ENCODE results near the gene HLA-DQA2. TPM values are rescaled to one million over a fixed set of nuclear protein-coding genes. Genes with fewer than 3 reads are reported as not detected.
"Not testable (repeated sequence)": the region's sequence is repeated elsewhere in the genome, so short reads cannot be mapped to it uniquely, and the experiment has no call there.

HLA-DQA2 gene
- total and polyA plus RNA-seq, 2 of the 4 experiments (the other 2 are of a cell fraction) = not detected

DNA sequence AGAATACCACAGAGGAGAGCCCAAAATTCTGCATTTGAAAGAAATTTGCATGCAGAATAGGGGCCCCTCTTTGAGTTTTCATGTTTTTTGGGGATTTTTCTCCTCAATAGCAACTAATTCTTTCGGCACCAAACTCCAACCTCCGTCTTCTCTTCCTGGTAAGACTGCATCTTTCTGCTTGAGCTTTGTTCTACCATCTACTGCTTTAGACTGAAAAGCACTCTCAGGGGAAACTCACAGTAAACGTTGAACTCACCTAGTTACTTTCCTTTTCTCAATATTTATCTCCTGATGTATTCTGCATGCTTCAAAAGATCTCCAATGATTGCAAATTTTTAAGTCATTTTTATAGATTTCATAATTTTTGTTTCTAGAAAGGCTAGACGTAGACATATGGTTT, 37.8 kb upstream of the HLA-DQA2 start:
- no peak overlapping the region for H3K4ac ChIP-seq (ENCODE audit: low read depth, low read length)
- POLR2A ChIA-PET (ENCODE audit: unreplicated experiment) = no interaction called here
- whole genome bisulfite sequencing, 2 experiments (ENCODE audit: extremely low coverage in 2 of 2, insufficient read length in 1 of 2) = no CpG with 5 or more reads among the region's 4 CpGs
- no peak for ATAC-seq (ENCODE audit: low read depth)
- in situ Hi-C loops (cut with MboI; ENCODE audit: low sequenced_read_pairs) (no loop called here), intact Hi-C loops (cut with micrococcal nuclease) (loop anchor here (5.0 to 10.0 kb wide), 3 partner anchors 84 to 271 kb away; no protein-coding TSS in a partner anchor), dilution Hi-C loops (cut with HindIII; ENCODE audit: low sequenced_read_pairs, unreplicated experiment) (no loop called here)
- no peak overlapping the region for H2BK20ac ChIP-seq (ENCODE audit: low read depth, low read length)
- BruUV-seq (replicated peaks) = no TSS peak
- no peak overlapping the region for H3K4me2 ChIP-seq (ENCODE audit: low read depth, low read length)
- H2BK15ac ChIP-seq (ENCODE audit: low read depth, low read length) = no peak overlapping the region
- no peaks in the 10 kb centered on the region for H4K20me1 ChIP-seq (ENCODE audit: insufficient read depth, low read length)
- no peak overlapping the region for H3K27ac ChIP-seq (ENCODE audit: insufficient read depth, low read length)
- no peak overlapping the region for H4K8ac ChIP-seq (ENCODE audit: low read depth in 2 of 2, low read length in 2 of 2)
- H2AFZ ChIP-seq (replicated peaks; ENCODE audit: low read length, poor library complexity) = no peak overlapping the region
- H3K27me3 ChIP-seq (ENCODE audit: control insufficient read depth, insufficient read depth, low read length) = no peaks in the 10 kb centered on the region; the same call in 1 of the 2 replicates
- H3K9me3 ChIP-seq (ENCODE audit: control insufficient read depth, insufficient read depth, low read length) = no peaks in the 10 kb centered on the region
- H3K36me3 ChIP-seq (ENCODE audit: control insufficient read depth, insufficient read depth, low read length) = no peaks in the 10 kb centered on the region
- H2AK9ac ChIP-seq (replicated peaks; ENCODE audit: low read depth, low read length, poor library complexity) = no peak overlapping the region
- H3K56ac ChIP-seq (ENCODE audit: extremely low read depth, insufficient read depth, low read length) = no peak overlapping the region
- H3K4me3 ChIP-seq (ENCODE audit: insufficient read depth, low read depth, low read length) = no peak overlapping the region
- H2BK5ac ChIP-seq (ENCODE audit: low read depth, low read length, poor library complexity, severe bottlenecking) = no peak overlapping the region
- H3K9me1 ChIP-seq (ENCODE audit: insufficient read depth, low read length) = no peaks in the 10 kb centered on the region
- no peak for TF ChIP-seq RAD21 (IDR thresholded peaks at IDR 0.05; ENCODE audit: low read length)
- TF ChIP-seq BHLHE40 (IDR thresholded peaks at IDR 0.05; ENCODE audit: low read depth, low read length) = no peak
- no peak for TF ChIP-seq FOS (IDR thresholded peaks at IDR 0.05; ENCODE audit: low read depth, low read length)
- no peak for TF ChIP-seq MAFK (IDR thresholded peaks at IDR 0.05; ENCODE audit: low read depth, low read length)
- TF ChIP-seq RFX5 (IDR thresholded peaks at IDR 0.05; ENCODE audit: low read depth, low read length) = no peak
- TF ChIP-seq SMC3 (IDR thresholded peaks at IDR 0.05; ENCODE audit: low read depth, low read length) = no peak
- TF ChIP-seq, protein P1, sequence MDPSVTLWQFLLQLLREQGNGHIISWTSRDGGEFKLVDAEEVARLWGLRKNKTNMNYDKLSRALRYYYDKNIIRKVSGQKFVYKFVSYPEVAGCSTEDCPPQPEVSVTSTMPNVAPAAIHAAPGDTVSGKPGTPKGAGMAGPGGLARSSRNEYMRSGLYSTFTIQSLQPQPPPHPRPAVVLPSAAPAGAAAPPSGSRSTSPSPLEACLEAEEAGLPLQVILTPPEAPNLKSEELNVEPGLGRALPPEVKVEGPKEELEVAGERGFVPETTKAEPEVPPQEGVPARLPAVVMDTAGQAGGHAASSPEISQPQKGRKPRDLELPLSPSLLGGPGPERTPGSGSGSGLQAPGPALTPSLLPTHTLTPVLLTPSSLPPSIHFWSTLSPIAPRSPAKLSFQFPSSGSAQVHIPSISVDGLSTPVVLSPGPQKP (IDR thresholded peaks at IDR 0.05; ENCODE audit: borderline replicate concordance, low read depth, low read length) = no peak
- TF ChIP-seq RCOR1 (IDR thresholded peaks at IDR 0.05; ENCODE audit: insufficient replicate concordance, low read length) = no peak
- H3K18ac ChIP-seq (ENCODE audit: low read depth, low read length) = no peak overlapping the region
- CTCF ChIA-PET = no interaction called here
- H3K4me1 ChIP-seq (ENCODE audit: control insufficient read depth, insufficient read depth, low read length) = no peaks in the 10 kb centered on the region
- H4K91ac ChIP-seq (ENCODE audit: insufficient read depth, low read depth, low read length) = no peak overlapping the region
- no peak overlapping the region for H2BK120ac ChIP-seq (ENCODE audit: low read depth, low read length)
- no peak overlapping the region for H2AK5ac ChIP-seq (ENCODE audit: low read depth, low read length)
- no peak for DNase-seq
- H3K14ac ChIP-seq (replicated peaks; ENCODE audit: low read depth, low read length) = no peak overlapping the region
- no peak overlapping the region for H4K5ac ChIP-seq (ENCODE audit: low read depth, low read length)
- no peak overlapping the region for H3K9ac ChIP-seq (ENCODE audit: low read depth, low read length)
- H3K79me1 ChIP-seq (ENCODE audit: low read depth in 1 of 2, low read length in 2 of 2) = no peaks in the 10 kb centered on the region
- no peak overlapping the region for H3K23ac ChIP-seq (ENCODE audit: low read depth, low read length)

DNA sequence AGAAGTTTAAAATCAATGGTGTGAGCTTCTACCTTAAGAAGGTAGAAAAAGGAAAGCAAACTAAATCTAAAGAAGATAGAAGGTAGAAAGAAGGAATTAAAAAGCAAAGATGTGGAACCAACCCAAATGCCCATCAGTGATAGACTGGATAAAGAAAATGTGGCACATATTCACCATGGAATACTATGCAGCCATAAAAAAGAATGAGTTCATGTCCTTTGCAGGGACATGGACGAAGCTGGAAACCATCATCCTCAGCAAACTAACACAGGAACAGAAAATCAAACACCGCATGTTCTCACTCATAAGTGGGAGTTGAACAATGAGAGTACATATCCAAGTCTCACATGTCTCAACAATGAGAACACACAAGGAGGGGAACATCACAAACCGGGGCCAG, 36.0 kb upstream of the HLA-DQA2 start:
- H4K20me1 ChIP-seq (ENCODE audit: insufficient read depth, low read length); H3K27ac ChIP-seq (ENCODE audit: insufficient read depth, low read length); H3K56ac ChIP-seq (ENCODE audit: extremely low read depth, insufficient read depth, low read length); BruUV-seq (replicated peaks); H3K14ac ChIP-seq (replicated peaks; ENCODE audit: low read depth, low read length); H3K4me2 ChIP-seq (ENCODE audit: low read depth, low read length); H2AK9ac ChIP-seq (replicated peaks; ENCODE audit: low read depth, low read length, poor library complexity); ATAC-seq (ENCODE audit: low read depth); H3K18ac ChIP-seq (ENCODE audit: low read depth, low read length); H2AFZ ChIP-seq (replicated peaks; ENCODE audit: low read length, poor library complexity); H3K9me3 ChIP-seq (ENCODE audit: control insufficient read depth, insufficient read depth, low read length); H2BK20ac ChIP-seq (ENCODE audit: low read depth, low read length); H2BK15ac ChIP-seq (ENCODE audit: low read depth, low read length); H4K8ac ChIP-seq (ENCODE audit: low read depth in 2 of 2, low read length in 2 of 2); H3K9me1 ChIP-seq (ENCODE audit: insufficient read depth, low read length); H3K27me3 ChIP-seq (ENCODE audit: control insufficient read depth, insufficient read depth, low read length); H3K4ac ChIP-seq (ENCODE audit: low read depth, low read length); H4K91ac ChIP-seq (ENCODE audit: insufficient read depth, low read depth, low read length); POLR2A ChIA-PET (ENCODE audit: unreplicated experiment); H2AK5ac ChIP-seq (ENCODE audit: low read depth, low read length); H3K4me3 ChIP-seq (ENCODE audit: insufficient read depth, low read depth, low read length); H3K79me1 ChIP-seq (ENCODE audit: low read depth in 1 of 2, low read length in 2 of 2); H3K23ac ChIP-seq (ENCODE audit: low read depth, low read length); H2BK120ac ChIP-seq (ENCODE audit: low read depth, low read length); H4K5ac ChIP-seq (ENCODE audit: low read depth, low read length); in situ Hi-C loops (cut with MboI; ENCODE audit: low sequenced_read_pairs); H3K9ac ChIP-seq (ENCODE audit: low read depth, low read length); DNase-seq; dilution Hi-C loops (cut with HindIII; ENCODE audit: low sequenced_read_pairs, unreplicated experiment); H3K4me1 ChIP-seq (ENCODE audit: control insufficient read depth, insufficient read depth, low read length); H2BK5ac ChIP-seq (ENCODE audit: low read depth, low read length, poor library complexity, severe bottlenecking); H3K36me3 ChIP-seq (ENCODE audit: control insufficient read depth, insufficient read depth, low read length): not testable (repeated sequence)
- no CpG with 5 or more reads among the region's 3 CpGs for WGBS, 2 experiments (ENCODE audit: extremely low coverage in 2 of 2, insufficient read length in 1 of 2)
- intact Hi-C loops (cut with micrococcal nuclease) = loop anchor here (10.0 kb wide), 1 partner anchor 160 kb away; no protein-coding TSS in a partner anchor
- CTCF ChIA-PET = interaction anchor here (0.6 kb wide), 1 partner anchor 133 kb away, joined by 3 read pairs; the partner anchor contains the start of gene TAP2
